ENCODE data around the gene TRMT5.

Gene TRMT5, protein sequence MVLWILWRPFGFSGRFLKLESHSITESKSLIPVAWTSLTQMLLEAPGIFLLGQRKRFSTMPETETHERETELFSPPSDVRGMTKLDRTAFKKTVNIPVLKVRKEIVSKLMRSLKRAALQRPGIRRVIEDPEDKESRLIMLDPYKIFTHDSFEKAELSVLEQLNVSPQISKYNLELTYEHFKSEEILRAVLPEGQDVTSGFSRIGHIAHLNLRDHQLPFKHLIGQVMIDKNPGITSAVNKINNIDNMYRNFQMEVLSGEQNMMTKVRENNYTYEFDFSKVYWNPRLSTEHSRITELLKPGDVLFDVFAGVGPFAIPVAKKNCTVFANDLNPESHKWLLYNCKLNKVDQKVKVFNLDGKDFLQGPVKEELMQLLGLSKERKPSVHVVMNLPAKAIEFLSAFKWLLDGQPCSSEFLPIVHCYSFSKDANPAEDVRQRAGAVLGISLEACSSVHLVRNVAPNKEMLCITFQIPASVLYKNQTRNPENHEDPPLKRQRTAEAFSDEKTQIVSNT

DNA sequence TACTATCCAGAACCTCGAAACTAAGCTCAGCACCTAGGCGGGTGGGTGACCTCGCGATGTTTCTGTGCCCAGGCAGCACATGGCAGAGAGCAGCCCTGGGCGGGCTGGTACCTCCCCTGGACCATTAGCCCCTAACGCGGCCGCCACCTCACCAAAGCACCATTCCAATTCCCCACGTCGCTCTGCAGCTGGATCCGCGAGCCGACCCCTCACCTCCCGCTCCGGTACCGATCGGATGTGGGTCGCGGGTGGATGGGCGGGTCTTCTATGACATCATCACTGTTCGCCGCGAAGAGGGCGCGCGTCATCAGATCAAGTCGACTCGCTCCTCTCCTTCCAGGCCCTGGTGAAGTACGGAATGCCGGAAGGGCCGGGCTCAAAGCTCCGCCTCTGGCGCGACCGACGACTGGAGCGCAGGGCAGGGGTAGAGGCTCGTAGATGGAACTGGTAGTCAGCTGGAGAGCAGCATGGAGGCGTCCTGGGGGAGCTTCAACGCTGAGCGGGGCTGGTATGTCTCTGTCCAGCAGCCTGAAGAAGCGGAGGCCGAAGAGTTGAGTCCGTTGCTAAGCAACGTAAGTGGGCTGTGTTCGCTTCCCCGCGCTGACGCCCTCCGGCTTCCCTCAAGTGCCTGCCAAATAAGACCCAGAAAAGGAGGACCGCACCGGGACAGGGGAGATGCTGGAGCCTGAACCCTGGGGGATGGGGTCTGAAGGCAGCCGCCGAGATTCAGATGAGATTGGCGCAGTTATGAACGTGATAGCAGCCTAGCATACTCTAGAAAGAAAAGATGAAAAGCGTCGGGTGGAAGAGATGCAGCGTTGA is at the start of gene TRMT5, which contains the start of gene SLC38A6:
TSS of gene TRMT5 (minus strand) at position 269 of the 822 bp plus-strand sequence. CDS start at position 163, 106 bp downstream.
TSS of gene SLC38A6 (plus strand) at position 435 of the 822 bp plus-strand sequence. CDS start at position 468, 33 bp downstream.
- peak; percentile 80 for DNase-seq

DNA sequence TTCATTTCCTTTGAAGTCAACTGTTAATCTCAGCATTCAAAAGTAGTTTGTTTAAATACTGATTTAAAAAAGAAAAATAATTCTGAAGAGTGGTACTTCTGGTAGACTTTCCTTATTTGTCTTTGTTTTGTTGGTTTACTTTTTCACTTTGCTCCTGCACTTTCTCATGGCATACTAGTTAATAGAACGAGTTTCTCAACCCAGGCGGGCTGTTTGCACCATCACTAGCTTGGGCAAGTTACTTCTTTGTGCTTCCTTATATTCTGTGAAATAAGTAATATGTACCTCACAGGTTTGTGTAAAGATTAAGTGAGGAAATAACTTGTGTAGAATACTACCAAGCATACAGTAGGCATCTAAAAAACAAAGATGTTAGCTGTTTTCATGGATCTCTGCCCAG is 45.6 kb upstream of the TRMT5 start:
- no peak for DNase-seq

DNA sequence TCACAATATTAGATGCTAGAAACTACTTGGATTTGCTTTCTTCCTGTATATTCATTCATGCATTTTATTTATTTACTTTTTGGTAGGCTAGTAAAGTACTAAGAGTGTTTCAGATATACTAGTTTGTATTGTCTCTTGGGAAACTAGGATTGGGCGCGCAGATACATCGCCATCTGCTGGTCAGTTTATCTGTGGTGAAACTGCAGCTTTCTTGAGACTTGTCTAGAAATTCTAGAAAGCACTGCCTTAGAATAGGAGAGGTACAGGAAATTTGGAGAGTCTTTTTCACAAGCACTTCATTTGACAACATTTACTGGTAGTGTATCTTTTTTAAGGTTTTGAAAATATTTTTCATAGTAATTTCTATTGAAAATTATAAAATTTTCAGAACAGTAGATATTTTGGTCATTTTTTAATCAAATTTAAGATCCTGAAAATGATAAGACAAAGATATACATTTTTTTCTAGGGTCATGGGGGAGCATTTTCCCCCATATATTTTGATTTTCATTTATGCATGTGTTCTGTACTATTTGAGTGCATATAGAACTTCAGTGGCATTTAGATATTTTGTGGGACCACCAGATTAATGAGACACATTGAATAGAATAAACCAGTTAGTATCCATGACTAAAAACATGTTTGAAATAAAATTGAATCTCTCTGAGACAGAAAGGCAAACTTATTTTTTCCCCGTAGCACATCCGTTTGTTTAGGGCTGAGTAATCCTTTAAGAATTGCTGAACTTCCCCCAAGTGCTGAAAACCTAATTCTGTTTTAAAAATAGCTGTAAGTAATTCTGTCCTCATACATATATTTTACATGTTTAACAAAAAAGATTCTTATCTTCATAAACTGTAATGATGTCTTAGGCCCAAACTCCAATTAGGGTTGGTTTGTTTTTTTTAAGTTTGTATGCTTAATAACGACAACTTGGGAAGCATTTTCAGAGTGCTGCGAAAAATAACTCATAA is 44.7 kb upstream of the TRMT5 start:
- peak; percentile 9 for DNase-seq

DNA sequence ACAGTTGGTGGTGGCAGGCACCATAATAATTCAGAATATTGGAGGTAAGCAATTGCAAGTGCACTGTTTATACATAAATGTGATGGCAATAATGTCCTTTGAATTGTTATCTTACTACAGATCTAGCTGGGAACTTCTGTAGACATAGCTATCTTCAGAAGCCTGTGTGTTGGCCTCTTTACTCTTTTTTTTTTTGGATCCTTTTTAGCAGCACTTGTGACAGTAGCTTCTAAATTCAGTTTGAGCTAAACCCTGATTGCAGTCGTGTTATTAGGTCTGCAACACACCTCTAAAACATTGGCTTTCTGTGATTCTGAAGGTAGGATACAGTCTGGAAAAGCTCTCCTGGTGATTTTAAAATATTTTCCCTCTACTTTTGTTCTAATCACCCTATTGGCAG is 38.7 kb upstream of the TRMT5 start:
- DNase-seq: no peak

DNA sequence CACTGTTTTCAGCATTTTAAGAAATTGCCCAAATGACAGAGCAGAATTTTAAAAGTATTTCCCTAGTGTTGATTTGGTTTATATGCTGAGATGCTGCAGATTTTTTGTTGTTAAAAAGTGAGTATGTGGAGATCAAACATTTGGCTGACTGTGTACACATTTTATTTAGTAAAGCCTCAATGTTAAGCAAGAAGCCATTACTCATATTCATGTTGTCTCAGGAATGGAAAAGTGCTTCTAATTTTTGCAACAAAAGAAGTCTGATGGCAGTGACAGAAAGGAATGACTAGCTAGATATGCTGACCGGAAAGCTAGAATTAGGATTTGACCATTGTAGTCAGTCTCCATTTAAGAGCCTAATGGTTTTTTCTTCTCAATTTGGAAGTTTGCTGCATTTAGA is 22.7 kb upstream of the TRMT5 start:
- no peak for DNase-seq

DNA sequence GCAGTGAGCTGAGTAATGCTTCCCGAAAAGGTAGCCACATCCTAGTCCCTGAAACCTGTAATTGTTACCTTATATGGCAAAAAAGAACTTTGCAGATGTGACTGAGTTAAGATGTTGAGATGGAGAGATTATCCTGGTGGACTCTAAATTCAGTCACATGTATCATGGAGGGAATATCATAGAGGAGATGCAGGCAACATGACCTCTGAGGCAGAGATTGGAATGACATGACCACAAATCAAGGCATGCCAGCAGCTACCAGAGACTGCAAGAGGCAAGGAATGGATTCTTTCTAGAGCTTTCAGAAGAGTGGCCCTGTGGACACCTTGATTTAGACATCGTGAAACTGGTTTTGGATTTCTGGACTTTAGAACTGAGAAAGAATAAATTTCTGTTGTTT is 18.7 kb upstream of the TRMT5 start:
- DNase-seq: no peak

DNA sequence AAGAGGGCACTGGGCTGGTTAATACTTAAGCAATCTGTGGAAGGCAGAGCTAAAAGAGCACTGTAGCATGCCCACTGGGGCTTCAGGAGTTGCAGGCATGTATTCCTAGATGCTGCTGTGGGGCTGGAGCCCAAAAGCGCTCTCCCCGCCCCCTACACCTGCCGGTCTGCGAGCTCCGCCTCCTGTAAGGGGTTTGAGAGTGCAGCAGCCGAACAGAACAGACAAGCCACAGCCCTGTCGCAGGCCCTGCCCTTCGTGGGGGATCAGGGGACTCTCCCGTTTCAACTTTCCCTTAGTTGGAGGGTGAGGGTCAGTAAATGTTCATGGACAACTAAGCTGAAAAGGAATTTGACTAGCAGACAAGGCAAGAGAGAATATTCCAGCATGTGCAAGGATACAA is 17.7 kb upstream of the TRMT5 start:
- no peak for DNase-seq

DNA sequence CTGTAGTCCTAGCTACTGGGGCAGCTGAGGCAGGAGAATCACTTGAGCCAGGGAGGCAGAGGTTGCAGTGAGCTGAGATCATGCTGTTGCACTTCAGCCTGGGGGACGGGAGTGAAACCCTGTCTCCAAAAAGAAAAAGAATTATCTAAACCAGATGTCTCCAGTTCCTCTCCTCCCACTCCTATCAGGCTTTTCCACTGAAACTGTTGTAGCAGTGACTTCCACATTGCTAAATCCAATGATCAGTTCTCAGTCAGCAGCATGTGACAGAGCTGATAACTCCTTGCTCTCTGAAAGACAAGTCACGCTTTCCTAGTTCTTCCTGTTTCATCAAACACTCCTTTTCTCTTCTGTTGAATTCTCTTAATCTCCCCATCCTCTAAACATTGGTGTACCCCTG is 8.7 kb upstream of the TRMT5 start:
- no peak for DNase-seq

DNA sequence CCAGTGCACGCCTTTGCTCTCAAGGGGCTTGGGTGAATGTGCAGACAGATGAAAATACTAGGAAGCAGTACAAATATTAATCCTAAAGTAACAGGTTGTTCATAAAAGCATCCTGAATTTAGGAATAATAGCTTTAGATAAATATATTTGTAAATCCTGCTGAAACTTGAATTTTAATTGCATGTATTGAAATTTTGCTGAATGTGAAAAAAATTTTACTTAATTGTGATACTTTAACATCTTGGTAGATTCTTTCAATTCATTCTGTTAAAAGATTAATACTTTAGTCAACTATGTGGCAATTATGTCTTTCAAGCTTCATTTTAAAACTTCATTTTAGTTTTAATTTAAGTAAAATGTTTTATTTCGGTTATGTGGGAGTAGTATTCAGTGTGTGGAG is 5.6 kb upstream of the TRMT5 start:
- DNase-seq: no peak

DNA sequence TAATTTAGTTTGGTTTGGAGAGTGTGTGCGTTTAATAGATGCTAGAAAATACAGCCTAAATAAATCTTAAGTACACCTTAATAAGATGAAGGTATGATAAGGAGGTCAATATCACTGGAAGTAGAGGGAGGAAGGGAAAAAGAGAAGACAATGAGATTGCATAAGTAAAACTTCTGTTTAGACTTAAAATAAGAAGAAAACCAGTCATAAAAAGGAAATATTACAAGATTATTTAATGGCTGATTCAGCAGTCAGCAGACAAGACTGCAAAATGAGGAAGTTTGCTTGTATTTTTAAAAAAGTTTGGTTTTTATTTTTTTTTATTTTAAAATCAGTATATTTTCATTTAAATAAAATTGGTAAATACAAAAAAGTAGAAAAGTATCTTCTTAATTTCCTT is 3.3 kb upstream of the TRMT5 start:
- no peak for DNase-seq

DNA sequence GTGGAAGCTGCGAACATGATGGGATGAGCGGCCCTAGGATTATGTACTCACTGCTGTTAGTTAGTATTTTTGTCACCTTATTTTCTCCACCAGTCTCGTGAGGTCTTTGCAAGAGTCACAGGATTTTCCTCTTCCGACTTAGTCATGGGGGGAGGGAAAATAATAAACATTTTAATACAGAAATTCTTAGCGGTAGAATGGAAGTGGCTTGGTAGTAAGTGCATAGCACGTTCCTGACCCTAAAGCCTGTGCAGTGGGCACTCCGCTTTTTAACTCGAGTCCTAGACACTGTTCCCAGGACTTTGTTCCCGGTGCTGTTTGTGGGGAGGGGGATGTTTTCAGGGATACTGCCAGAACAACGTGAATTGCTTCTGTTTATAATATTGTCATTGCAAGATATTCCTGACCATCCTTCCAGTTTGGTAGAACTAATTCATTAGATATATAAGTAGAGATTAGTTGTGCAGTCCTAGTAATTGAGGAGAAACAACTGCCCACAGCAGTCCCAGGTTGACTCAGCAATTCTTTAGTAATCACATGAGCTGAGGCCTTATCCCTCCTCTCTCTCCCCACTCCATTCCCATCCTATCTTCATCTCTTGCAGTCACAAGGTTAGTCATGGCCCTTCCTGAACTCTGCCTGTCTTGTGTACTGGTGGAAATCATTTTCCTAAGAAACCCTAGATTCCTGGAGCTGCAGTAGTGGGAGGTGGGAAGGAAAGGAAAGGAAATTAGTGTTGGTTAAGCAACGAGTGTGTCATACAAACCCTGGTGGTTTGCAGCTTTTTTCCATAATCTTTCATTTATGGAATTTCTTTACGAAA is 965 bp upstream of the TRMT5 start:
- peak; percentile 21 for DNase-seq

DNA sequence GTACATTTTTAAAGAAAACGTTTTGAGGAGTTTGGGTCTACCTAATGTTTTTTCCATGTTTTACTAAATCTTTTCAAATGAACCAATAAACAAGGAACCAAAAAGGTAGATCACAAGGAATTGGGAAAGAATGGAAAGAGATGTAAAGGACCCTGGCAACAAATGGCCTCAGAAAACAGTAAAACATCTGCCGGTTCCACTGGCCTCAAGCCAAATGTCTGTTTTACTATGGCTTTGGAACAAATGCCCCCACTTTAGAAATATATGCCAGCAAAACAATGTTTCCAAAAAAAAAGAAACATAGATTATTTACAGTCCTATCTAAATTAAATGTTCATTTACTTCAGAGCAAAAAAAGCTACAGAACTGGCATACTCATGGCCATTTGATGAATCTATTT is 3.0 kb downstream of the TRMT5 start:
- DNase-seq: peak; percentile 35

DNA sequence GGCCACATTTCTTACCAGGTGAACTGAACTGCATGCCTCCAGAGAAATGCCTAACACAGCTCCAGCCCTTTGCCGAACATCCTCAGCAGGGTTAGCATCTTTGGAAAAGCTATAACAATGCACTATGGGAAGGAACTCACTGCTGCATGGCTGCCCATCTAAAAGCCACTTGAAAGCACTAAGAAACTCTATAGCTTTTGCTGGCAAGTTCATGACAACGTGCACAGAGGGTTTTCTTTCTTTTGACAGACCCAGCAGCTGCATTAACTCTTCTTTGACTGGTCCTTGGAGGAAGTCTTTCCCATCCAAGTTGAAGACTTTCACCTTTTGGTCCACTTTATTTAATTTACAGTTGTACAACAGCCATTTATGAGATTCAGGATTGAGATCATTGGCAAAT is 5.3 kb downstream of the TRMT5 start:
- no peak for DNase-seq

DNA sequence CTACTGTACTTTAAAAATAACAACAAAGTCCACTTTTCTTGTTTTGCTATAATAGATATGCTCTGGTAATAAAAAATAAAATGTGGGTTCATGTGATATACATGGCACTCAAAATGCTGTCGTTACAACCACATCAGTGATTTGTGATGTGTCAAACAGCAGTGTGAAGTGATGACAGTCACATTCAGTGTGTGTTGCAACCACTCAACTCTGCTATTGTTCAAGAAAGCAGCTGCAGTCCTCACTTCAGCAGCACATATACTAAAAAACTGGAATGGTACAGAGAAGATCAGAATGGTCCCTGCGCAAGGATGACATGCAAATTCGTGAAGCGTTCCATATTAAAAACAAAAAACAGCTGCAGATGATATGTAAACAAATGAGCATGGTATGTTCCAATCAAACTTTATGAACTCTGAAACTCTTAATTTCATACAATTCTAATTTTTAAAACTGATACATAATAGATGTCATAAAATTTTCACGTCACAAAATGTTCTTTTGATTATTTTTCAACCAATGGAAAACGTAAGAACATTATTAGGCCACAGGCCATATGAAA is 6.7 kb downstream of the TRMT5 start:
- DNase-seq: peak; percentile 9

DNA sequence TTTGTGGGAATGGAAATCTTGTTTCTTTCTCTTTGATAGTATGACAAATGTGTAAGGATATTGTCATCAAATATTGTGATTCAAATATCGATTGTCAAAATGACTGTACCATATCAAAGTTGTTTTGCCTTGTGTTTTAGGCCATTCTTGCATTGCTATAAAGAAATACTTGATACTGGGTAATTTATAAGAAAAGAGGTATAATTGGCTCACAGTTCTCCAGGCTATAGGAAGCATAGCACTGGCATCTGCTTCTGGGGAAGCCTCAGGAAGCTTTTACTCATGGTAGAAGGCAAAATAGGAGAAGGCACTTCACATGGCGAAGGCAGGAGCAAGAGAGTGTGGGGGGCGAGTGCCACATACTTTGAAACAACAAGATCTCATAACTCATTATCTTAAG is 7.8 kb downstream of the TRMT5 start:
- no peak for DNase-seq

DNA sequence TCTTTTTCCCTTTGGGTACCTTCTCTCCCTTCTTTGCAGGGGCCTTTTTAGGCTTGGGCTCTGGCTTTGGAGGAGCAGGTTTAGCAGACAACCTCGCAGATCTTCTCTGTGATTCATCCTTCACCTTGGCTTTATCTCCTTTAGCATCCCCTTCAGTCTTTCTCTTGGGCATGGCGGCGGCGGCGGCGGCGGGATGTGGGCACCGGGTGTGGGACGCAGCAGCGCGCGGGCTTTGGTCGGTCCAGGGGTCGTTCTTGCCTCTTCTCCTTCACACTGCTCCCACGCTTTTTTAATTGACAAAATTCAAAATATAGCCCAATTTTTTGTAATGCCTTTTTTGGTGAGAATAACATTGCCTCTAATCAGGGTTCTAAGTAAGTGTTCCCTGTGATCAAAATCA is 8.6 kb downstream of the TRMT5 start:
- DNase-seq: no peak

DNA sequence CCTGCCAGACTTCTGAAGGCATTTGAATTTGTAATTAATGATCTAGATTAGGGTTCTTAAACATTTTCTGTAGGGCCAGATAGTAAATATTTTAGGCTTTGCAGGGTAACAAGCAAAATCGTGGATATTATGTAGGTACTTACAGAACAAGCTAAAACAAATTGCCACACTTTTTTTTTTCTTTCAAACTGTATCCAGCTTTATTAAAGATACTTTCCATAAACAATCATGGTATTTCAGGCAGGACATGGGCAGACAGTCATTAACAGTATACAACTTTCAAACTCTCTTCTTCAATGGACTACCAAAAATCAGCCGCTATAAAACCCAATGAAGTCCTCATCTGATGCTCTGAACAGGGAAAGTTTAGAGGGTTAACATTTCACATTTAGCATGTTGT is 9.6 kb downstream of the TRMT5 start:
- no peak for DNase-seq

DNA sequence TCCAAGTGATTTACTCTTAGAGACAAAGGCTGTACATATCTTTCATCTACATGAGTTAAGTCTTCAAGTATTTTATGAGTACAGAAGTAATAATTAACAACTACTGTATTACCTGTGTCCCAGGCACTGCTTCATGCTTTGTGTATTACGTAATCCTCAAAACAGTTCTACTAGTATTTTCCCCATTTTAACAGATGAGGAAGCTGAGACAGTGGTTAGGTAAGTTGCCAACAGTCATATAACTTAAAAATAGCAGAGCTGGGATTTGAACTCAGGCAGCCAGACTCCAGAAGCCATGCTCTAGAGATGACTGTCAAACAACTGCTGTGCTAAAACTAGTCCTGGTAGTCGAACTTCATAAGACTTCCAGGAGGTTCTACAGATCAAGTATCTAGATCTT is 10.7 kb downstream of the TRMT5 start:
- DNase-seq: no peak

DNA sequence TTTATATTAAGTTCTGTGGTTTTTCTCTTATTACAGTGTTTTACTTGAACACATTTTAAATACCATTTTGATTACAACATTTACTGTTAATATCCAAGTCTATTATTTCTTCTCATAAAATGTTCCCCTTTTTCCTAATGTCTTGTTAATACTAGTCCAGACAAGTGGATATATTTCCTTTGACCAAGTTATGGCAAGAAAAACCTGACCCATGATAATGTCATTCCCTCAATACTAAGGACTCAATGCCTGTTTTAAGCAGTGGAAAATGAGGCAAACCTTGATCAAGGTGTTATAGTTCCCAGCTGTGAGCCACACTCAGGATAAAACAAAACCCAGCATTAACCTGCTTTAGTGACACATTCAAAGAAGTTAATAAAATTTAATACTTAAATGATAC is 12.2 kb downstream of the TRMT5 start:
- no peak for DNase-seq

DNA sequence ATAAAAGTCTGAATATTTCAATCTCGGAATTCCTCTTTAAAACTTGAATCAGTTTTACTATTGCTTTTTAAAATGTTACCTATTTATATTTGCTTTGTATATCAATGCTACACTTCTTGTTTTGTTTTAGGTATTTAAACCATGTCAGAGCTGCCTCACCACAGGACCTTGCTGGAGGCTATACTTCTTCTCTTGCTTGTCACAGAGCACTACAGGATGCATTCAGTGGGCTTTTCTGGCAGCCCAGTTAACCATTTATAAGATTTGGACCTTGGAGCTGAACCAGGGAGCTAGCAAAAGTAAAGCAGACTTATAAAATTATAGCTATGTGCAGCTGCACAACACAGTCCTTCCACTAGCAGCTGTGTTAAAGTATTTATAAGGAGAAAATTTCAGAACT is 12.8 kb downstream of the TRMT5 start:
- DNase-seq: no peak

DNA sequence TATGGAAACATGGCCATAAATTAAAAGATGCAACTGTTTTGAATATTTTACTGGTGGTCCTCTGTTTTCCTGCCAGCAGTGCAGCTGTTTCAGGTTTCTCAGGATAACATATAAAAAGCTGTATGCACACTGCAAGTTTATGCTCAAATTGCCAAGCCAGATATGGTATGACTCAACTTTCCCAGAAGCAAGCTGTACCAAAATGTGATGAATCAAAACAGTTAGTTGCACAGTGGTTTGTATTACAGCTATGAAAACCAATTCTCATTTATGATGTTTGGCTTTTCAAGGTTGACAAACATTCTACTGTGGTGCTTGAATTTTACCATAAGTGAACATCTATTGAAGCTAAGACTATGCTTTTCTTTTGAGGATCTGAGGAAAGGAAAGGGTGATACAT is 15.5 kb downstream of the TRMT5 start:
- no peak for DNase-seq
